ENCODE measurements around the gene SLC25A42. TPM values are rescaled to one million over a fixed set of nuclear protein-coding genes. Genes with fewer than 3 reads are reported as not detected.
"Not testable (repeated sequence)": the region's sequence is repeated elsewhere in the genome, so short reads cannot be mapped to it uniquely, and the experiment has no call there.

The SLC25A42 gene
- polyA plus RNA-seq, 5 donors = 10.2 to 15.9 (median 12.9) TPM

DNA sequence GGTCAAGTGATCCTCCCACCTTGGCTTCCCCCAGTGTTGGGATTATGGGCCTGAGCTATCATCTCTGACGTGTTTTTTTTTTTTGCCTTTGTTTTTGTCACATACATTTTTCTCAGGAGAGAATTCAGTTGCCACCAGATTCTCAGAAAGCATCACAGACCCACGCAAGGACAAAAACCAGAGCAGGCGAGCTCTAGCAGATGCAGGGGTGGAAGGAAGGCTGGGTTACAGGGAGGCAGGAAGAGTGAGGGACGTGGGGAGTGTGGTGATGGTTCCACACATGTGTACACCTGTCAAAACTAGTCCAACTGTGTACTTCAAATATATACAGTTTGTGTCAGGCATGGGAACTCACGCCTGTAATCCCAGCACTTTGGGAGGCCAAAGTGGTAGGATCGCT is 70.2 kb downstream of the SLC25A42 start:
- DNase-seq = no peak

DNA sequence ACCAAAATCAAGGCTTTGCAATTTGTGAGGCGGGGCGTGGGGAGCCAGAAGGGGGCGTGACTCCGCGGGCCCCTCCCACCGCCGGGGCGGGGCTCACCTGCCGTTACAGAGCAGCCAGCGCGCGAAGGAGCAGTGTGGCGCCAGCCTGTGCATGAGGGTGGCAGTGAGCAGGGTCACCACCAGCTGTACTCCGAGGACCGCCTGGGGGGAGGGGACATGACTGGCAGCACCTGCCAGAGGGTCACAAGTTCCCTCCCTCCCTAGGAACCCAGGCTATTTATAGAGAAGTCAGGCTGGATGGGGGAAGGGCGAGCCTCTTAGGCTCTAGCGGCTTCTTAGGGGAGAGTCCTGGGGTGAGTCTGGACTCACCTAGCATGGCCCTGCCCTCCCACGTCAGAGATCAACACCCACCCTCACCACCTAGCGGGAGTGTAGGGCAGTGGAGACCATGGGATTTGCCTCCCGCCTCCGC is 70.9 kb downstream of the SLC25A42 start:
- DNase-seq = no peak

DNA sequence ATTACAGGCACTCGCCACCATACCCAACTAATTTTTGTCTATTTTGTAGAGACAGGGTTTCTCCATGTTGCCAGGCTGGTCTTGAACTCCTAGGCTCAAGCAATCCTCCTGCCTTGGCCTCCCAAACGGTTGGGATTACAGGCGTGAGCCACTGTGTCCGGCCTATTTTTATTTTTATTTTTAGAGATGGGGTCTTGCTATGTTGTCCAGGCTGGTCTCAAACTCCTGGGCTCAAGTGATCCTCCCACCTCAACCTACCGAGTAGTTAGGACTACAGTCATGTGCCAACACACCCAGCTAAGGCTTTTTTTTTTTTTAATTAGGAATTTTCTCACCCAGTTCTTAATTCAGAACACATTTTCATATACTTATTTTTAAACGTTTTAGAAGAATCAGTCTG is 71.9 kb downstream of the SLC25A42 start:
- not testable (repeated sequence) for DNase-seq

DNA sequence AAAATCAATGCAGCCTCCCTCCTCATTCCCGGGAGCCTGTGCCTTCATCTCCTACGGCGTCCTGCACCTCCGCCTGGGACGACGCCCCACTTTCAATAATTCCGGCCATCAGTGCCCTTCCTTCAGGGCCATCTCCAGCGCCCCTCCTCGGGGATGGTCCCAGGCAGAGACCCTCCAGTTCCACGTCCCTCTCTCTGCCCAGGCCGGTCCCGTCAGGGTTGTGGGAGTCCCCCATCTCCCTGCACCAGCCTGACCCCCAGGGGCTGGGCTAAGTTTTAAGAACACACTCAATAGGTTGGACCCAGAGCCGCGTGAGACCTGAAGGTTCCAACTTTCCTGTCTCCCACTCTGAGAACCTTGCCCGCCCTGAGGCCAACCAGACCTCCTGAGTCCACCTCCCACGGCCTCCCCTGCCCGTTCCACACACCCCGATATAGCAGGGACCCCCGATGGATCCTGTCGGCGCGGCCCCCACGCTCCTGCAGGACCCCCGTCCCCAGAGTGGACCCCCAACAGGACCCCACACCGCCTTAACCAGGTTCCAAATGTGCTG is 73.8 kb downstream of the SLC25A42 start:
- DNase-seq = no peak

DNA sequence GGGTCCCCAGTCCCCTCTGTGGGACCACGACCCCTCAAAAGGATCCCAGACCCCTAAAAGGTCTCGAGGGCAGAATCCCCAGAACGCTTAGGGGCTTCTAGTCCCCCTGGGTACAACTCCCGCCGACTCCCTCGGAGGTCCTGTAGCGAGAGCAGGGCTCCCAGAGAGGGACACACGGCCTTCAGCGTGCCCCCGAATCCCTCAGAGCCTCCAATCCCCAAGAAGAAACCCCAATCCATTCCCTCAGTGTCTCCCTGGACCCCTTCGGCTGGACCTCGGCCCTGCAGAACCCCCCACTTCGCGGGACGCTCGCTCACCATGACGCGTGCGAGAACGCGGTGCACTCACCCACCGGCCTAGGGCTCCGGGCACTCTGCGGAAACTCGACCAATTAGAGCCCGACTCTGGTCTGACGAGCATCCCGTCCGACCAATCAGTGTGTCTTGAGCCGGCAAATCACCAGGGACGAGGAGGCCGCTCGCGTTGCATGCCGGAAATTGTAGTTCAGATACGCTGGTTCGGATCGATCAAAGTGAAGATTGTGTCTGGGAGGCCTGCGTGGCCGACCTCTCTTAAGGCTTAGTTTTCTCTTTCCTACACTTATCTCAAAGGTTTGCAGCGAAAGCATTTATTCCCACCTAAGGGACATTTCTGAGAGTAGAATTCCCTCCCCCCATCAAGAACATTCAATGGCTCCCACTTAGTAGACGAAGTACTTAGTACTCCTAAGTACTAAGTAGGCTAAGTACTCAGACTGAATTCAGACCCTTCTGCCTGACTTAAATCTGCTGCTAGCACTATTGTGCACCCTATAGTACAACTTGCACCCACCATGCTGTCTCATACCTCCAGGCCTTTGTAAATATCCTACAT is 74.6 kb downstream of the SLC25A42 start, which contains the start of gene TMEM161A:
TMEM161A (minus strand) TSS at position 370 of the 873 bp plus-strand sequence; CDS start at position 320, 50 bp downstream.
- DNase-seq = peak; percentile 96 to 97

DNA sequence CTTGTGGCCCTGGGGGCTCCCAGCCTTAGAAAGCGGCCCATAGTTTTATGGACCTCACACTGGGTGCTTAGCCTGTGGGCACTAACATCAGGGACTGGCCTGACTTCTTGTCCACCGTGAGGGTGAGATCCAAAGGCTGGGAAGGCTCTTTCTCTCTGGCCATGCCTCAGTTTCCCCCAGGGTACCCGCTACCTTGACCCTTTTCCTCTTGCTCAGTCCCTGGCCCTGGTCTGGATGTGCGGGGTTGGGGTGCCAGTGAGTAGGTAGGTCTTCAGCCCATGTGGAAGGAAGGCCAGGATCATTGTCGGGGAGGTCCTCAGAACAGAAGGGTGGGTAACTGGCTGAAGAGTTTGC is 76.1 kb downstream of the SLC25A42 start:
- no peak for DNase-seq

DNA sequence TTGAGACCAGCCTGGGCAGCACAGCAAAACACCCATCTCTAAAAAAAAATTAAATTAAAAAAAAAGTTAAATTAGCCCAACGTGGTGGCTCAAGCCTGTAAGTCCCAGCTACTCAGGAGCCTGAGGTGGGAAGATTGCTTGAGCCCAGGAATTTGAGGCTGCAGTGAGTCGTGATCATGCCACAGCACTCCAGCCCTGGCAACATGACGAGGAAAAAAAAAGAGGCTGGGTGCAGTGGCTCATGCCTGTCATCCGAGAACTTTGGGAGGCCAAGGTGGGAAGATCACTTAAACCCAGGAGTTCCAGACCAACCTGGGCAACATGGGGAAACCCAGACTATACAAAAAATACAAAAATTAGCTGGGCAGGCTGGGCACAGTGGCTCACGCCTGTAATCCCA is 76.7 kb downstream of the SLC25A42 start:
- no peak for DNase-seq

DNA sequence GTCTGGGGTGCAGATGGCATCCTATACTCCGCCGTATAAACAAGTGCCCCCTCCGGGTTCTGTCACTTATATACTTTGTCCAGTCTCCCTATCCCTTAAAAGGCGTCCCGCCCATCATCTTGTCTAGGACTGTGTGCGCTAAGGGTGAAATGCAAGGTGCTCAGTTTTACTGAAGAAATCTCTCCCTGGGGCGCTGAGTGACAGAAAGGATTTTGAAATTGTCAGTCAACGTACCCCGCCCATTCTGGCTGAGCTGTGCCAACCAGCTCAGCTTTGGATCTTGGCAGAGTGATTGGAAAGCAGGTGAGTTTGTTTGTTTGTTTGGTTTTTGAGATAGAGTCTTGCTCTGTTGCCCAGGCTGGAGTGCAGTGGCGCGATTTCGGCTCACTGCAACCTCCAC is 78.6 kb downstream of the SLC25A42 start:
- no peak for DNase-seq

DNA sequence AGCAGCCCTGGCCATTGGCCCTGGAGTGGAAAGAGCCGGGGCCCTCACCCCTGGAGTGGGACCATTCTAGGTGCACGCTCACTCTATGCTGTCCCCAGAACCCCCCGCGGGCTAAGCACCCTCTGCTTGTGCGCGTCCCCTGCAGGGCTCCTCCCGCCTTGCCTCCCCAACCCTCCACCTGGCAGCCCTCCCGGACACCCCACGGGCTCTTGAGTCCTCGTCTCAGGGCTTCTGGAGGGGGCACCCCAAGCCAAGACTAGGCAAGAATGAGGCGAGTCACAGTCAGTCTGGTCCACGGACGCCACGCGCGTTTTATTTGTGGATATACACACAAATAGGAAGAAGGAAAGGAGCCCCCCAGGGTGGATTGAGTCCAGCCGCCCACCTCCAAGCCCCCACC is 81.5 kb downstream of the SLC25A42 start:
- DNase-seq = no peak

DNA sequence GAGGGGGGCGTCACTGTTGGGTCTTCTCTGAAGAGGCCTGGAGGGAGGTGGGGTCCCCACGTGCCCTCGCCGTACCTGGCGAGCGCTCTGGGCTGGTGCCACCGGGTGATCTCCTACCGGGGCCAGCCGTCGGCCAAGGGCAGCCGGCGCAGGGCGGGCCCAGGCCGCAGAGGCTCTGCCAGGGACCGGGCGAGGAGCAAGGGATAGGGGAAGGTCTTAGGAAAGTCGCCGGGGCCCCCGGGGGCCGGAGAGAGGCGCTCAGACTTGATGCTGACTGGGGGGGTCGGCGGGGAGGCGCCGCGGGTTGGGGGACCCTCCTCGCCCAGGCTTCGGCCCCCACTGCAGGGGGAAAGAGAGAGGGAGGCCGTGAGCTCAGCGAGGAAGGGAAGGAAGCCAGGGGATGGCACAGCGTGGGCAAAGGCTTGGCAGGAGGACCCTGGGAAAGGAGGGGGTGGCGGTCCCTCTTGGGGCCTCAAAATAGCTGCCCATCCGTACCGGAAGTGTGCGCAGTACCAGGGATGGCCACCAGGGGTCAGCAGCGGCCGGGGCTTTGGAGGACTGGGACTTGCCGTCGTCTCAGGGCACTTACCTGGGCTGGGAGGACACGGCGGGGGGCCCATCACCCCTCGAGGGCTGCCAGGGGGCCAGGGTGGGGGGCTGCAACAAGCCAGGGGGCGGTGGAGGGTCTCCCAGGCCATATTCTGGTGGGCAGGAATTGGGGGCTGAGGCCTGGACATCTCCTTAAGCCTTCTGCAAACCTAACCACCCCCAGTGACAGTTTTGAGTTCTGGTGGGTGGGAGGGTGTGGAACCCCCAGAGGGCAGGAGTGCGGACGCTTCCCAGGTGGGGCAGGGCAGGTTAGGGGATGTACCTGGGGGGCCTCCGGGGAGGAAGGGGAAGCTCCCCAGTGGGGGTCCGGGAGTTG is 82.2 kb downstream of the SLC25A42 start:
- DNase-seq = peak in 1 of 2 donors; percentile 55

DNA sequence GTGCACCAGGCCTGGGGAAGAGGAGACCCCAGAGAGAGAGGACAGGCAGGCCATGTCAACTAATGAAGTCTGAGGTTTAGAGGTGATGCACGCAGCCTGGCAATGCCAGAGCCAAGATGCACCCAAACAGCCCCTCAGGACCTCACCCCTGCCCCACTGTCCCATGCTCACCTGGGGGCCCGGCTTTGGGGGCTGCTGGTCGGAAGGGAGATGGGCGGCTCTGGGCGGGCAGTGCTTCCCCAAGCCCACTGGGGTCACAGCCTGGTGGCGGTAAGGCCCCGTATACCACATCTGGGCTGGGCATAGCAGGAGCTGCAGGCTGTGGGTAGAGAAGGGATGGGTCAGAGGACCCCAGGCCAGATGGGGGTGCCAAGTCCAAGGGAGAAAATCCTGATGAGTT is 83.1 kb downstream of the SLC25A42 start:
- DNase-seq = no peak

DNA sequence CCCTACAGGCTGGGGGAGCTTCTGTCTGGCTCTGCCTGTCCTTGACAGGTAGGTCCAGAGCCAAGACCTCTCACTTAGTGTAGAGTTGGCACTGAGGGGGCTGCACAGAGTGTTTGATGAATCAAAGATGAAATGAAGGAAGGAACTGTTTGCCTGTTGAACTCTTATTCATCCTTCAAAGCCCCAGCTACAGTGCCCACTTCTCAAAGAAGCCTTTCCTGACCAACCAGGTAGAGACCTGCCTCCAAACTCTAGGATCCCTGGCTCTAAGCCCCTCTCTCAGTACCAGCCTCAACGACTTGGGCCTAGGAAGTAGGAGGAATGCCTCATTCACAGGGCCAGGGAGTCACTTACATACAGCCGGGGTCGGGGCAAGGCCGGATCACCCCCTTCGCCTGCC is 83.5 kb downstream of the SLC25A42 start:
- no peak for DNase-seq

DNA sequence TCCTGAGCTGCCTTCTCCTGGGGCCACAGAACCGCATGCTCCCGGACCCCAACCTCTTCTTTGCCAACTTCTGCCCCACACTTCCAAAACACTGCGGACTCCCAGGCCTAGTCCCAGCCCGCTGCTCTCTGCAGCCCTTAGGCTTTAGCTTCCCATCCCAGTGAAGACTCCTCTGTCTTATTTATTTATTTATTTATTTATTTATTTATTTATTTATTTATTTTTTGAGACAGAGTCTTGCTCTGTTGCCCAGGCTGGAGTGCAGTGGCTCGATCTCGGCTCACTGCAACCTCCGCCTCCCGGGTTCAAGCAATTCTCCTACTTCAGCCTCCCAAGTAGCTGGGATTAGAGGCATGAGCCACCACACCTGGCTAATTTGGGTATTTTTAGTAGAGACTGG is 84.7 kb downstream of the SLC25A42 start:
- not testable (repeated sequence) for DNase-seq

DNA sequence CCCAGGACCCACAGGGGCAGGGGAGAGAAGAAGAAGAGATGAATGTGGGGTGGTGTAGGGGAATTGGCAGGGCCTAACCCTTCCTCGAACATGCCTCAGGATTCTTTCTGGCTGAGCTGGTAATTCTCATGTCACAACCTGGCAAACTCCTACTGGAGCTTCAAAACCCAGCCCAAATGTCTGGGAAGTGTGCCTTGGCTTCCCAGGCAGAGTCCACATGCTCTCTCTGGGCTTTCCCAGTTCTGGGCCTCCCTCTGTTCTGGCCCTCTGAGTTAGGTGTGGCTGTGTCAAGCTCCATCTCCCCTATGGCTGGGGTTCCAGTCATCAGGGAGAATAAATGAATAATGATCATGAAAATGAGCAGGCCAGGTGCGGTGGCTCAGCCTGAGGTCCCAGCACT is 85.6 kb downstream of the SLC25A42 start:
- DNase-seq = no peak

DNA sequence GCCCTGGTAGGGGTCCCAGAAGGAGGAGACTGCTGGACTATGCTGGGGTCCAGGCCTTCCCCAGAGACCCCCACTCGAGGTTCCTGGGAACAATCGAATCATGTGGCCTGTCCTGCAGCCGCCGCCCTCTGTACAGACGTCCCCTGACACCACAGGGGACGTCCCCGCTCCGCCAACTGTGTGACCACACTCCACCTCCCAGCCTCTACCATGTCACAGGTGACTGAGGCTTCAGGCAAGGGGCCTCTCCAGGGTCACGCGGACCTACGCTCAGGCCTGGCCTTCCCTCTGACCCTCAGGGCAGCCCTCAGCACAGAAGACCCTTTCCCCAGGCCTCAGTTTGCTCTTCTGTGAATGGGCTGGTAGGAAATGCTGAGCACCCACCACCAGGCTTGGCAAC is 87.6 kb downstream of the SLC25A42 start:
- DNase-seq = no peak

DNA sequence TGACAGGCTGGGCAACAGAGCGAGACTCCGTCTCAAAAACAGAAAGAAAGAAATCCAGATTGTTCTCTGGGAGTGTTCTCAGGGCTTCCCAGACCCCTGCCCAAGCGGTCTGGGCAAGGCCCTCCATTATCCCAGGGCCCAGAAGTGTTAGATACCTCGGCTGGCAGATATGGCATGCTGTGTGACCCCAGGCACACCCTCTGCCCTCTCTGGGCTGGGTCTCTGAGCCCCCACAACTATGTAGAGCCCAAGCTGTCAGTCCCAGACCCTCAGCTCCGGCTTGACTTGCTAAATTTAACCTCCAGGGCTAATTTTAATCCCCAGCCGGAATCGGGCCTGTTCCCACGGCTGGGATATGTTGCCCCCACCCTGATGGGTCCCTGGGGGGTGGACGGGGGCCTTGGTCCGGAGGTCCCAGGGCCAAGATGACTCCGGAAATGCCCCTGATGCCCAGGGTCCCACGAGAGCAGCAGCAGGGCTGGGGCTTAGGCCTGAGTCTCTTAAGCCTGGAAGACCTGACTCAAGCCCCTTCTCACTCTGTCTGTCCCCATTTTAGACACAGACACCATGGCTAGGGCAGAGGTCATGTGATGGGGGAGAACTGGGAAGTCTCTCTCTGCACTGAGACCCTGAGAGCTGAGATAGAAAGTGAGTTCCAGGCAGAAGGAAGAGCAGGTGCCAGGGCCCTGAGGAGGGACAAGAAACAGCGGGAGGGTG is 89.0 kb downstream of the SLC25A42 start:
- no peak for DNase-seq

DNA sequence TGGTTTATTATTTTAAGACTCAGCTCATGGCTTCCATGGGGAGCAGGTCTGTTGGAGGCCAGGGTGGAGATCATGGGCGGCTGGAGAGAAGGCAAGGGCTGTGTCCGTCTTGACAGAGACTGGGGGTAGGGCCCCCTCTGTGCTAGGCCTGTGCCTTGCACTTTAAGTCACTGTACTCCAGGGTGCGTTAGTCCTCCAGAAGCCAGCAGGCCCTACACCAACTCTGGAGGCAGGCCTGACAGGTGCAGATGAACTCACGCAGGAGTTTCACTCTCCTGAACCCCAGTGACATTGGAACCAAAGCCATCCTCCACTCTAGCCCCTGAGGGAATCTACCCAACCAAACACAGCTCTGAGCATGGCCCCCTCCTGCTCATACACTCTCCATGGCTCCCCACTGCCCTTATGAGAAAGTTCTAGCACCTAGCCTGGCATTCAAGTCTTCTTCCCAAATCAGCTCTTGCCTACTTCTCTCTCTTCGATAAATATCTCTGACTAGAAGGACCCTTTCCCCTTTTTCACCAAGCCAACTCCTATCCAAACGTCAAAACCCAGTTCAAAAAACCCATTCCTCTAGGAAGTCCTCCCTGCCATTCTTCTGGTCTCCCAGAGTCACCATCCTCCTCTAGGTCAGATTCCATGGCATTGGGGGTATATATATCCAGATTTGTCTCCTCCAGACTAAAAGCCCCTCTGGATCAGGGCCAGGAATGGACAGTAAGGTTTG is 91.1 kb downstream of the SLC25A42 start:
- DNase-seq = no peak

DNA sequence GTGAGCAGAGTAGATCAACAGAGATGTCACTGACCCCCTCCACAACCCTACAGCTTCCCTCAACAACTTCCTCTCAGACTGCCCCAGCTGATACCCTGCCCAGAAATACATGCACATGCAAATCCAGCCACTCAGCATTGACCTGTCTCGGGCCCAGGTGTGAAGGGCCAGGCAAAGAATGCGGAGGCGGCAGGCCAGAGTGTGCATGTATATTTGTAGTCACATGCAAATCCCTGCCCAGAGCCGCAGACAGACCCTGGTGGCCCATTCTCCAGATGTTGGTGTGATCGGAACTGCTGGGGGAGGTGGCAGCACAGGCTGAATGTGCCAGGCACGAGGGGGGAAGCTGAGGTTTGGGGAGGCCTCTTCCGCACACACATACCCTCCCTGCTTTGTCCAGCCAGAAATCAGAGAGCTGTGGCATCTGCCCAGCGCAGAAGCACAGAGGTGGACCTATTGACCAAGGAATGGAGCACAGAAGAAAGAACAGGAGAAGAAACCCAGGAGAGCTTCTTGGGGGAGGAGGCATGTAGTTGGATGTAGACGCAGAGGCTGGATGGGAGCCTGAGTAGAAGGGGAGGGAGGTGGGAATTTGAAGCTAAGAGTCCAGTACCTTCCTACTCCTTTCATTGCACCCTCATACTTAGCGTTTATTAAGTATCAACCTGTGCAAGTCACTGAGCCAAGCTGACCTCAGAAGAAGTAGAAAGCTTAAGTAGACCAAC is 91.9 kb downstream of the SLC25A42 start:
- DNase-seq = no peak

DNA sequence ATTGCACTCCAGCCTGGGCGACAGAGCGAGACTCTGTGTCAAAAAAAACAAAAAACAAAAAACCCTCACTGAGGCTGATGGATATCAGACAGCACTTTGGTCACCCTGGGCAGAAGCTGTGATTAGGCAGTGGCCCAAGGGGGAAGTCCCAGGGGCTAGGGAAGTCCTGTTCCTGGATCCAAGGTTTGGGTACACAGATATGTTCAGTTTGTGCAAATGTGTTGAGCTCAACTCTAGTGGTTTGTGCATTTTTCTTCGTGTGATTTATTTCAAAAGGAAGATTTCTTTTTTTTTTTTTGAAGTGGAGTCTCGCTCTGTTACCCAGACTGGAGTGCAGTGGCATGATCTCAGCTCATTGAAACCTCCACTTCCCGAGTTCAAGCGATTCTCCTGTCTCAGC is 94.0 kb downstream of the SLC25A42 start:
- DNase-seq = no peak

DNA sequence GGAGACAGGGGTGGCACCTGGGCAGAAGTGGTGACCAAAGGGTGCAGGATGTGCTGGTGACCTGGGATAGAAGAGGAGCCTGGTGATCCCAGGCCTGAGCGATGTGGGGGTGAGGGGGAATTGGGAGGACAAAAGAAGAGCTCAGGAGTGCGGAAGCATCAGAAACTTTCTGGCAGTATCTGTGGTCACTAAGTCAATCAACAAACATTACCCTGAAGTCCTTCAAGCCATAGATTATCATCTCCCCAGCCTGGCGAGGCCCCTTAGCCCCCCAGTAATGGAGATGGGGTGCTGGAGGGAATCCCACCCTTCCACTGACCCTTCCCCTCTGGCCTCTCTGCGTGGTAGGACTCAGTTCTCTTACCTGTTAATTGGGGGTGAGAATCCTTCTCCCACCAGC is 95.7 kb downstream of the SLC25A42 start:
- no peak for DNase-seq
